NCI-H128 (cell line): ENCODE measurements around the gene ATRNL1.

Source experiments
- DNase-seq: peaks from one replicate; lab custom pipeline; 2025; ENCODE audit not compliant: unreplicated experiment; lab: John Stamatoyannopoulos, UW

The ATRNL1 gene

DNA sequence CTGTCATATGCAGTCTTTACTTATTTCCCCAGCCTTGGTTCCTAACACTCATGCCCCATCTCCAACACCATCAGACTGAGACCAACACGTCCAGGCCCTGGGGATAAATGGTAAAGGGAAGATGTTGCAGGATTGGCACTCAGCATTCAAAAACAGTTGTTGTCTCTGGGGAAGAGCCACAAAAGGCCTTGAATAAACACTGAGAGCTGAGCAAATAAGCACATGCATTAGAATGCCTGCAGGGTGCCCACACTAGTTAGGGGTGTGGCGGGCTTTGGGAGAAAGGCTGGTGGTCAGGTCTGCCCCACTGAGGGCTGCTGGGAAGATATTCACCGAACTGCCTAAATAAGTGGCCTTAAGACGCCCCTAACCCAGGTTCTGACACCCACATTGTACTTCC, 788.9 kb downstream of the ATRNL1 start:
- DNase-seq, result no peak

DNA sequence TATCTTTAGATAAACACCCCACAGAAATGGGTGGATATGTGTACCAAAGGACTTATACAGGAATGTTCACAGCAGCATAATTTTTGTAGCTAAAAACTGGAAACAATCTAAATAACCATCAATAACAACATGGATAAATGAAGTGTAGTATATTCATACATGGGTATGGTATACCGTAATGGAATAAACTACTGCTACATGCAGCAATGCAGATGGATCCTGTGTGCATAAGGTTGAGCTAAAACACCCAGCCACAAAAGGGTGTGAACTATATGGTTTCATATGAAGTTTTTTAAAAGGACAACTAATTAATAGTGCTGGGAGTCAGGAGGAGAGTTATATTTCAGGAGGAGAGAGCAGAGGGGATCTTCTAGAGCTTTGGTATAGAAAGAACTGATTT, 790.2 kb downstream of the ATRNL1 start:
- DNase-seq, result no peak

DNA sequence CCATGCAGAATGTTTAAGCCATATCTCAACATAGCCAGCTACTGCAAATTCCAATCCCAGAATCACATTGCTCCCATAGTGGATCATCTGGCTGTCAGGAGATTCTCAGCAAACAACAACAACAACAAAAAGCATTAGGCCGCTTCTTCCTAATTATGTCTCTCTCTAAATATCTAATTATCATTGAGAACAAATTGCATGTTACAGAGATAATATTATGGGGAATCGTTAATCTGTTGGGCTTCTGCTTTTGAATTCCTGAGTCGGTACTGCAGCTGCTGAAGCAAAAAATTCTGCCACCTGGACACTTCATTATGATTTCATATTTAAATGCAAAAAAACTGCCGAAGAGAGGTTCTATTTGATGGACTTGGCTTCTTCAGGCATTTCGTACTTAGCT, 791.2 kb downstream of the ATRNL1 start:
- no peak for DNase-seq

DNA sequence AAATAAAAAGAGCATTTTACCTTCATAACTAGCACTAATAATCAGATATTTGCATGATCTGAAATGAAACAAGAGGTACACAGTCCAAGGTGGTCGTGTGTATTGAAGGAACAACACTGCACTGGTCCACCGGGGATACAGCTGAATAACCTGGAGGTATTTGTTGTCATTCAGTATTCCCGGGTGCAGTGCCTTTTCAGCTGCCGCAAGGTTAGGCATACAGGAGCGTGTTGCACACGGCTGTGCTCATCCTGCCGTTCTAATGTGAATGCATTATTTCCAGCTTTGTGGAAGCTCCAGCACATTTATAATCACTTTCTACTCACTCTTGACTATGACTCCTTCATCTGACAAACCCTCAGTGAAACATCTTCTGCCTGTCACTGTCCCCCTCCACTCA, 802.0 kb downstream of the ATRNL1 start:
- no peak for DNase-seq

DNA sequence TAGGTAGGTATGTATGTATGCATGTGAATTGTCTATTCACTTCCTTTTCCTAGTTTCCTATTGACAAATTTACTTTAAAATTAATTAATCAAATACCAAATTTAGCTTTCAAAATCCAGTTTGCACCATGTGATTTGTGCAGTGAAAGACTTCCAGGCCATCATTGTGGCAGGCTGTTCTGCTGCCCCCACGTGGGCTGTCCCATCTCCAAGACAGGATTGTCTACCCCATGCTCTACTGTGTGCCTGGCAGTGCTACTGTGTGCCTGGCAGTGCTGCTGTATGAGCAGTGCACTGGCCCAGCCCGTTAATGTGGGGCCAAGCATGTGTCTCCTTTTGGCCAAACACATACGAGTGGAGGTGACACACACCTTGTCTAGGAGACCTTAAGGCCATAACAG, 805.1 kb downstream of the ATRNL1 start:
- DNase-seq, result no peak

DNA sequence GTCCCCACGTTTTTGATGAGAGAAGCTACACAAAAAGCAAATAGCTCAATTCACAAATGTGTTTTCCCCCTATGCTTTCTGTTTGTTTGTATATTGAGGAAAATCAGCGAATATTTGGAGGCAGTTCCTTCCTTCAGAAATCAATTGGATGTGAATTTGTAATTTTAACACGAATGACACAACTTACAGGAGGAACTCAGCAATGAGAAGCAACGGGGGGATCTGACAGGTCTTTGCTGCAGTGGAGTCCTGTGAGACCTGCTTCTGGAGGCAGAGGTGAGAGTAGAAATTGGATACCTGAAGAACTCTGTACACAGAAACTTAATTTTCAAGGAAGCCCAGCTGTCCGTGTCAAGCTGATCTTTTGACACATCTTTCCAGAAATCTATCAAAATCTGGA, 809.4 kb downstream of the ATRNL1 start:
- DNase-seq, result no peak

DNA sequence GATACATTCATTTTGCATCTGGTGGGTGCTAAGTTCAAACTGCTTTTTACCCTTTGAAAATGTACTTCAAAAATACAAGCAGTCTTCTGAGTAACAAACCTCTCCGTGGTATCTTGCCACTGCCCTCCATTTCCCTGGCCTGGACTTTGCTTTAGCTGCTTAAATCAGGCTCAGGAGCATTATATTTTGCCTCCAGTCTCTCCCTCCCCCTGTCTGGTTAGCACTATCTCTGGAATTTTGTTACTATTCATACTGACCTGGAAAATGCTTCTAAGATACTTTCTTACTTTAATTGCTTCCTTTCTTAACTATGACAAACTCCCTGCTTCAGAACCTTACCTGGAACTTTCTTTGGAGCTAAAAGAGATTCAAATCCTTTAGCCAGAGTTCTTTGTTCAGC, 810.0 kb downstream of the ATRNL1 start:
- DNase-seq, result no peak

DNA sequence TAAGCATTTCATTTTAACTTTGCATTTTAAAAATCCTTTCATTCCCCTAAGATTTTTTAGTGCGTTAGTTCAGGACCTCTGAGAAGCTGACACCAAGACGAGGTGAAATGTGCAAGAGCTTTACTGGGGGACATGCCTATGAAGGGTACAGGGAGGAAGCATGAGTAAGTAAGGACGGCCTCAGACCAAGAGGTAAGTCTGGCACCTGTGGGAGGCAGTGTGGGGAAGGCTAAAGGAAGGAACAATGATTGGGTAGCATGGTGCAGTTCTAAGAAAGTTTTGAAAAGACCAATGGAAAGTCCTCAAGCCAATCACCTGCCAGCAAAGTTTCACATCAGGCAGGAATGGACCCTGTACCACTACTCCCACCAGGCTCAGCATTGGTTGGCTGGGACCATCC, 810.7 kb downstream of the ATRNL1 start:
- DNase-seq, result no peak

DNA sequence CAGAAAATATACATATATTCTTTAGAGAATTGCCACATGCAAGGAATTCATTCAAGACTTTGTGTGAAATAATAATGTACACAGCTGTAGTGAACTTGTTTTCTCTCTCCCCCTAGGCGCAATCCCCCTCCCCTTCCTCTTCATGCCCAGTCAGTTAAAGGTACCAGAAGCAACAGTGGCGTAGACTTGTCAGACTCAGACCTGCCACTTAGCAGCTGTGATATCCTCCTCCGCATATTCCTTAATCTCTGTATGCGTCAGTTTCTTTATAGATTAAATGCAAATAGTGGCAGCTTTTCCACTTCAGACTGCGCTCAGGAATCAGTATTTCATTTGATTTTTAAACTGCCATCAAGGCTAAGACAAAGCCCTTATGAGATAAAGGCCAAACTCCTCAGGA, 815.9 kb downstream of the ATRNL1 start:
- no peak for DNase-seq

DNA sequence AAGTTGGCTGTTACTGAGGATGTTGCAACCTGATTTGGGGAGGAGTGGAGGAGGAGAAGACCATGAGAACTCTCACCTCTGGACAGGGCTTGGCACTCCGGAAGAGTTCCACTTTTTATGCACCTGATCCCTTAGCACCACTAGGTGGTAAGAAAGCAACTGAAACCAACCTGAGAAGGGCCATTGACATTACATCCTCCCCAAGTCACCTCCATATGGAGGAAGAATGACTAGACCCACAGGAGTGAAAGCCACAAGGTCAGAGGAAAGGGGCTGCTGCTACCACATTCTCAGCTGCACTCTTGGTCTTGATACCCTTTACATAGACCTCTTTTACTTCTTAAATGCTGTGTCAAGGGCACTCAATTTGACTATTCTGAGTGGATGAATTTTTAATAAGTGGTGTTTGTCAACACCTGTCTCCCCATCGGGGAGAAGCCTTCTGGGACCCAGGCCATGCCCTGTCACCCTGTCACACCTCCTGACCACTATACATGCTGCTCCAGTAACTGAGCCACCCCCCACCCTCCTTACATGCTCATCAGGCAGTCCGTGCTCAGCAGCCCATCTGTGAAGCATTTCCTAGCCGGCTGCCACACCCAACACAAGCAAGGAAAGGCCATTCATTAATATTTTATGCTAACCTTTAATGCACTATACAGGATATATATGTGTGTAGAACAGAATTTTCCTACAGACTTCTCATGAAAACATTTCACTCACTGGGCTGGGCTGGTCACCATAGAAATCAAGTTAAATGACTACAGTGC, 817.0 kb downstream of the ATRNL1 start:
- no peak for DNase-seq

DNA sequence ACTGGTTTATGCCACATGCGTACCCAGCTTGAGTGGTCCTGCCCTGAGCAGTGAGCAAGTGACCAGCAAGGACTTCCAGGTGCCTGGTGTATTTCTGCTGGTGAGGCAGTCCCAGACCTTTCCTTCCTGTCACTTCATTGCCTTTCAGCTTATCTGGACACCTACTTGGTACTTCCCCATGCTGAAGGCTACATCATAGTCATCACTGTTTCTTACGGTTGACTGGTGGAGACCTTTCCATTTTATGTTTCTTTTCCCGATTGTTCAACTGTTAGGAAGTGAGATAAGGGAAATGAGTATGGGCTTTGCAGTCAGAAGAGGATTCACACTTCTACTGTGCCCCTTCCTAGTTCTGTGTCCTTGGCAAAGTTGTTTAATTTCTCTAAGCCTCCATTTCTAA, 821.3 kb downstream of the ATRNL1 start:
- no peak for DNase-seq

DNA sequence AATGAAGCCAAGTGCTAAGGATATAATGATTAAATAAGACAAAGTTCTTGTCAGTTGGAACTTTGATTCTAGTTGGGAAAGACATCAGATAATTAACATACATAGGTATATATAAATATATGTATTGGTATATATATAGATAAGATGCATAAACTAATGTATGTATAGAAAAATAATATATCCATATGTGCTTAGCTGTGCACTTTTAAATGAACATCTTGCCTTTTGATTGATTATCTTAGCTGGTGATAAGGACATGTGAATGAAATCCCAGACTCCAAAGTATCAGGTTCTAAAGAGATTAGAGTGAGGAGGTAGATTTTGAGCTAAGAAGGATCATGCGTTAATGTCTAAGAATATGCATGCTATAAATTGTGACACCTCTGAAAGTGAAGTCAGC, 822.3 kb downstream of the ATRNL1 start:
- DNase-seq, result no peak

DNA sequence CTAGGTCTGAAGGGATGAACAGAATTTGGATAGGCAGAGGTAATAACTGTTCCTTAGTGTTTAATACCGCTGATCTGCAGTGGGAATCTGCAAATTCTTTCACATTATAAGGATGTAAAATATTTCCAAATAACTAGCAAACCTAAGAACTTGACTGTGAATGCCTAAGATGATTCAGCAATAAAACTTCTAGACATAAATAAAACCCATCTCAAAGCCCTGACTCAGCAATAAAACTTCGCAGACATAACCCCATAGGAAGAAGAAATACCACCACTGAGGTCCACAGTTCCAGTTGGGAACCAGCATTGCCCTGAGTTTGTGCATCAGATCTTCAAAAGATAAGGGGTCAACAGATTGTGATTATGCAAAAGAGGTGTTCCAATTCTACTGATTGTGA, 825.6 kb downstream of the ATRNL1 start:
- no peak for DNase-seq

DNA sequence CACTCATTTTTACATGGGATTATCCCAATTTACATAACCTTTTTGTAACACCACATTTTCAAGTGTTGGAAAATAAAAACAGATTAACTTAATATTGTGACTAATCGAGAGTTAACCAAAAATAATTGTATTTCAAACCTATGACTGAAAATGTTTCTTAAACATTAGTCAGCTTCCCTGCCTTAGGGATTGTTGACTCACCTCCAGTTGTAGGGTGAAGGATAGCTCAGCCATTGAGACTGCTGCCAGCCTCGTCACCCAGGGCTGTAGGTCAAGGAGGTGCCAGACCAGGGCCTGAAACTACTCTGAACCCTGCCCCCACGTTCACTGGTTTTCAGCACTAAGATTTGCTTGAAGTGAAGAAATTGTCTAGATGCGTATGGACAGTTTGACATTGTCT, 828.6 kb downstream of the ATRNL1 start:
- no peak for DNase-seq

DNA sequence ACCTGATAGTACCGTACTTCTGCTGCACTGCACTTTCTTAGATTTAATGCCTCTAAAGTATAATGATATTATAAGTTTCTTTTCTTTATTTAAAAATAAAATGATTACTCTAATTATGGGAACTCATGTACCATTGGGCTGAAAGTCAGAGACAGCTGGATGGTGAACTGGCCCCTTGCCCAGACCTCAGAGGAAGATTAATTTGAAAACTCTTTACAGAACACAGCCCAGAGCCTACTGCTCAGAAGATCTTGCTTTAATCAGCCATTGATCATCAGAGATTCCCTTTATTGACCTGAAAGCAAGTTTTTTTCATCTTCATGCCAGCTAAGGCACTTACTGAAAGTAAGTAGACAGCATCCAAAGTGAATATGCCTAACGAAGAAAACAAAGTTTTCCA, 838.1 kb downstream of the ATRNL1 start:
- no peak for DNase-seq

DNA sequence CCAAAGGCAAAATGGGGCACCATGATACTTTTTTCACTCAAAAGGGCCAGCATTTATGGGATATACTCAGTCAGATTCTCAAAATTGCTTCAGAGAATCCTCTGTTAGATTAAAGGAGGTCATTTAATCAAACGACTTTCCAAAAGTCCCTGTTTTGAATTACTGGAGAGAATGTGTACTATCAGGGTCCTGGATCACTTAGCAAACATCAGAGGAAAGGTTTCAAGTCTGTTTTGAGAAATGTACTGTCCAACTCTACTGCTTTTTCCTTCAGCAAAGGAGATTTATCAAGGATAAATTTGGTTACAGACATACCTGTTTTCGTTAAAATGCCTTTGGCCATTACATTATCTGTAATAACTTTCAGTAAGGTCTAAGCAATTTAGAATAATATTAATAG, 838.9 kb downstream of the ATRNL1 start:
- DNase-seq, result no peak

DNA sequence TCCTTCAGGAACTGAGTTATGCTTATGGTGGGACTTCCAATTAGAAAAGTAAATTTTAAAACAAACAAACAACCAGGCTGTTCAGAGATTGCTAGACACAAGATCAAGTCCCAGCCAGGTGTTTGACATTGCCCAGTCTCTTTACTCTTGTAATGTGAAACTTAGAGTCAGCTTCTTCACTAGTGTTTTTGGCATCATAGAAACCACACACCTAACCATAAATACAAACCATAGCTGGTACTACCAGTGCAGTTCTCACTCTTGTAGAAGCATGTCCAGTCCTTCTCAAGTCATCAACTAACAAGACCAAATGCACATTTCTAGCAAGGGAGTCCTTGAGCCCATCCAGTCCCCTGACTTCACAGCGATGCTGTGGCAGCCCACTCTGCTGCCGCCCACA, 839.9 kb downstream of the ATRNL1 start:
- no peak for DNase-seq

DNA sequence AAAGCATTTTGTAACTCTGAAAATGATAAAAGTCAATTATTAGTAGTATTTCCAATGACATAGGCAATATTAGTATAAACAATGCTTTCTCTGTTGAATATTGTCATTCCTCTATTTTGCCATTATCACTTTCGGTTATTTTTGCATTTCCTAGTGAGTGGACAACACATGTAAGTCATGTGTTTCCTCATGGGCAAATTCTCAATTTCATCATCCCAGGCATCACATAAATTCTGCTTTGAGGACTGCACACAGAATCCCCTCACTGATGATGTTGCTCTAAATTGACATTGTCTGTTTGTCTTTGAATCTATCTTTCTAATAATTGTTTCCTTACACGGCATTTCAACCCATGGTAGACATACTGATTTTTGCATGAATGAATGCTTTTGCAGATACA, 842.6 kb downstream of the ATRNL1 start:
- DNase-seq, result no peak

DNA sequence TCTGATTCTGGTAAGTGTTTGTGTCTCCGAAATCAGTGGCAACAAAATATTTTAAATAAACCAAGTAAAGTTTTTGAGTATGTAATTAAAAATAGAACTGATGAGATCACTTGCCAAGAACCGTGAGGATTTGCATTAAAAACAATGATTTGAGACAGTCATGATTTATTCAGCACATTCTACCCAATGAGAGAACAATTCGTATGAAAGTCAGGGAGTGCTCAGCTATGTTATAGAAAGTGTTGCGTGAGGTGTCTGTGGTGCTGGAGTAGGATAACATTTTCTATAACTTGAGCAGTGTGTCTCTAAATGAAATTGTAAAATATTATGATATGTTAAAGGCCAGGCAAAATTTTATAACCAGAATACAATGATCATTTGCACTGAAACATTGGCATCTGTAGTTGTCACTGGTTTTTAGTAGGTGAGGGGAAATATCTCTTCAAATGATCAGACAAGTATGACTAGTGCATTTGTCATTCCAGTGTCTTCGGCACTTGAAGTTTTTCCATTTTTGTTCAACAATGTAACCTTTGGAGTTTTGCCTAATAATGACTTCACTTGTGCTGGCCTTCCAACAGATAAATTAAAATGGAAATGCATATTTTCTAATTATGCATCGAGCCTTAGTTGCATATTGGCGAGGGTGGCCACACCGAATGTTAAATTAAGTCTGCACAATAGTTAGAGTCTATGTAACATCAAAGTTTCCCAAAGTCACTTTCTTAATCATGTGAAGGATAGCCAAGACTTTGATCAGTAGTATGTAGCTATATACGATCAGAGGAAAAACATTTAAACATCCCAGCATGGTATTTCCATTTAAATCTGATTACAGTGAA, 844.0 kb downstream of the ATRNL1 start:
- DNase-seq, result no peak

DNA sequence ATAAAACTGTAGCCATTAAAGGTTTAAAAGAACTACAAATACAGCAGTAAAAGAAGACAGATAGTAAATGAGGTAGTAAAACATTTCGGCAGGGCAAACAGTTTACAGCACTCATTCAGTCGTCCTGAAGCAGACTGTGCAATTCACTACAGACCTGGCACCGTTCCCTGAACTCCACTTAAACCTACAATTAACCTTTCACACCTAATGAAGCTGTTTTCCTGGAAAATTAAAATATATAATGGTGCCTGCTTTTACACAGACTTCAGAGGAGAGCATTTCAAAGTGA, 844.5 kb downstream of the ATRNL1 start:
- DNase-seq, result no peak

DNA sequence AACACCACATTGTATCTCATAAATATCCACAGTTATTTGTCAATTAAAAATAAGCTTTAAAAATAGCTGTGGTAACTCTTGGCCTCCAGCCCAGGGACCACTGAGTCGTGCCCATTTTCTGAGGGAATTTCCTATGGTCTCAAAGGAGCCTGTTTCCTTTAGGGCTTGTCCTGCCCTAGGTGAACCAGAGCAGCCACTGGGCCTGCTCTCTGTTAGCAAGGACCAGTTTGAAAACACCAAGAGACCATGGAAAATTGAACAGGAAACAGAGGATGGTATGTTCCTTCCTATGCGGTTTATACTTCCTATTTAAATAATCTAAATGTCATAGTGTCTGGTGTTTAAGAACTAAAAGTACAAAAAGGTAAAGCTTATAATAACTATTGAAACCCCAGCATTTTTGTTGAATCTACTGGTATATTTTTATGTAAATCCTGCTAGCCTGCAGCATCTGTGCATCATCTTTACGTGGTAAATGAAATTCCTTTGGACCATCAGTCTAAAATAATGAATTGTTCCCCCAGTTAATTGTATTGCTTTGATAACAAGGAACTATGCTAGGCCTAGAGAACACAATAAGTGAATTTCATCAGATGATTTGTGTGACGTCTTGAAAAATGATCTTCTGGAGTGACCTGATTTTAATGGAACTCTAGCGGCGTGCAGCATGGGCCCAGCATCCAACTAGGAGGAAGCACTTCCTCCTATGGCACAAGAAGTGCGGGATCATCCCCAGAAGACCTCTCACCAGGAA, 846.1 kb downstream of the ATRNL1 start:
- DNase-seq, result no peak

DNA sequence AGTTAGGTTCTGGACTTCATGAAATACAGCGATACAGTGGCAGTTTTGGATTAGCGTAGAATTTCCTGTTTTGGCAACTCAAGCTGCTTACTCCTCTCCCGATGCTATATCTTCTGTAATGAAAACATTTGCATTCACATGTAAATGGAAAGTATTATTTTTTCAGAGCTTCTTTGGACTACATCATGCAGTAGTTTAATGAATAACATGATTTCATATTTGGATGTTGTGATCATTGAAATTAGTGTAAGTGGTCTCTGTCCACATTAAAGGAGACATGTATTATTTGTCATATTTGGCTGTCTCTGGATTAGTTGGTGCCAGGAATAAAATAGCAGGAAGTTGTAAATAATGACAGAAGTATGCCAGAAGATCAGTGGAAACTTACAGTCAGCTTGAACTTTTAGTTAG, 848.2 kb downstream of the ATRNL1 start:
- DNase-seq, result no peak
